GM12878 (cell line): ENCODE measurements around the gene CCR3.

Experiments
- BCL3 ChIP-seq: IDR thresholded peaks from 2 replicates; pipeline ENCODE4 v1.6.1; 2011; ENCODE audit warnings: borderline replicate concordance, low read depth, mild to moderate bottlenecking, moderate library complexity, low read length; ENCODE audit not compliant: insufficient read depth, poor library complexity, severe bottlenecking
- CTCF ChIP-seq, 3 experiments: IDR thresholded peaks in 2 of 3; conservative IDR thresholded peaks in 1 of 3; 2 replicates each; pipeline ENCODE4 v1.5.1; 2011; ENCODE audit warnings: low read depth in 3 of 3, low read length in 3 of 3, mild to moderate bottlenecking in 3 of 3, control low read depth in 2 of 3, moderate library complexity in 2 of 3, inconsistent platforms in 1 of 3, mixed read lengths in 1 of 3; ENCODE audit not compliant: control insufficient read depth in 2 of 3, insufficient read depth in 1 of 3; ENCODE audit errors: extremely low read depth in 1 of 3
- FOXK2 ChIP-seq: fragments of 450-650 bp; IDR thresholded peaks from 2 replicates; pipeline ENCODE4 v1.6.1; 2017; ENCODE audit warnings: mild to moderate bottlenecking, moderate library complexity
- POLR2A ChIP-seq: IDR thresholded peaks from 2 replicates; pipeline ENCODE4 v1.6.1; 2011; ENCODE audit warnings: low read depth, mild to moderate bottlenecking, low read length

DNA sequence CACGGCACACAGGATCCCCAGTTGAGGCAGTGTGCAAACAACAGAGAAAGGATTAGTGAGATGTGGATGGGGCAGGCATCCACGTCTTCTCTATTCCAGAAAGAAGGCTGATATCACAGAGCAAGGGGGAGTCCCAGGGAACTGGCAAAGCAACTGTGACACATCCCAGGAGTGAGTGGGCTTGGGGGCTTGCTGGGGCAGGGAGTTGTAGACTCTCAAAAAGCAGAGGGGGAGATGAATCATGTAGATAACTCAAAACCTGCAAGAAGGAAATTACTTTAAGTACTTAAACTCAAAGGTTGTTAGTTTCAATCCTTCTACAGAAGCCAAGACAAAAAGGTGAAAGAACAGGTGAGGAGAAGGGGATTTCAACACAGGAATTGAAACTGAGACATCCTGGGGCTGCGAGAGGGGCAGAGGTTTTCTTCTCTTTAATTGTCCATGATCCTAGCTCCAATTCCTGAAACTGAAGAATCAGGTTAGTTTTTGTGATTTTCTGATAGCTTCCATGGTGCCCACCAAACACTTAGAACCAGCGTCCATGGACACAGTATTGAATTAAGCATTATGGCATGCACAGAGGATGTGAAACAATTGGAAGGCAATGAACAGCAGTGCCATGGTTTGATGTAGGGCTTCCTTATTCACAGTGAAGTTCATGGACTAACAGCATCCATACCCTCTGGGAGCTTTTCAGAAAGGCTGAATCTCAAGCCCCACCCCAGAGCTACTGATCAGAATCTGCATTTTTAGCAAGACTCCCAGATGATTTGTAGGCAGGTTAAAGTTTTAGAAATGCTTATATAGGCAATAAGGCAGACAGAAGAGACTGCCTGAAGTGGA, 52.0 kb downstream of the CCR3 start:
- TF ChIP-seq FOXK2 (no peak), CTCF (IDR thresholded peaks at IDR 0.05 in 2 of 3, conservative IDR thresholded peaks at IDR 0.05 in 1 of 3; ENCODE audit: control insufficient read depth in 2 of 3, extremely low read depth in 1 of 3, insufficient read depth in 1 of 3, low read depth in 3 of 3, low read length in 3 of 3) (no peak), POLR2A (no peak), BCL3 (peak; percentile 78)
